PFSK-1 (cell line): ENCODE measurements around the gene BUB1B.

Experiments
- POLR2AphosphoS5 ChIP-seq: IDR thresholded peaks from 2 replicates; pipeline ENCODE4 v1.6.1; 2012; ENCODE audit warnings: low read depth, mild to moderate bottlenecking, control low read depth, low read length, moderate library complexity
- SIN3A ChIP-seq: IDR thresholded peaks from 2 replicates; pipeline ENCODE4 v1.6.1; 2012; ENCODE audit warnings: mild to moderate bottlenecking, low read length, moderate library complexity, borderline replicate concordance; ENCODE audit not compliant: insufficient read depth
- TAF1 ChIP-seq: IDR thresholded peaks from 2 replicates; pipeline ENCODE4 v1.6.1; 2012; ENCODE audit warnings: low read length, control low read depth, borderline replicate concordance; ENCODE audit not compliant: insufficient read depth
- TF ChIP-seq, protein P1 (sequence below), 2 experiments: IDR thresholded peaks; 2 replicates each; pipeline versions ENCODE4 v1.6.1 to v1.8.0; 2011 to 2012; ENCODE audit warnings: low read depth in 2 of 2, low read length in 2 of 2, control low read depth in 1 of 2, inconsistent platforms in 1 of 2, mild to moderate bottlenecking in 1 of 2, moderate library complexity in 1 of 2; ENCODE audit not compliant: insufficient read depth in 1 of 2

DNA sequence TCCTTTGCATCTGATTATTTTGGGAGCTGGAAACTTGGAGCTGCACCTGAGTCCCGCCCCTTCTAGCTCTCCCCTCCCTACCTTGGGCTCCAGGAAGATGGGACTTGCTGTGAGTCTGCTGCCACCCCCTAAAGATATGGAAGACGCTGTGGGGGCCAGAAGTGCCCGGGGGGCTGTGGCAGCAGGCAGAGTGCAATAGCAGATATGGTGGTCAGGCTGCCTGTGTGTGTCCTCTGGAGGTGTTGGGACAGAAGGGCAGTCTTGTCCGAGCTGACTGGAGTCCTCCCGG lies 78.5 kb downstream of the BUB1B start:
- no peak for TF ChIP-seq POLR2AphosphoS5
- TF ChIP-seq, protein P1, sequence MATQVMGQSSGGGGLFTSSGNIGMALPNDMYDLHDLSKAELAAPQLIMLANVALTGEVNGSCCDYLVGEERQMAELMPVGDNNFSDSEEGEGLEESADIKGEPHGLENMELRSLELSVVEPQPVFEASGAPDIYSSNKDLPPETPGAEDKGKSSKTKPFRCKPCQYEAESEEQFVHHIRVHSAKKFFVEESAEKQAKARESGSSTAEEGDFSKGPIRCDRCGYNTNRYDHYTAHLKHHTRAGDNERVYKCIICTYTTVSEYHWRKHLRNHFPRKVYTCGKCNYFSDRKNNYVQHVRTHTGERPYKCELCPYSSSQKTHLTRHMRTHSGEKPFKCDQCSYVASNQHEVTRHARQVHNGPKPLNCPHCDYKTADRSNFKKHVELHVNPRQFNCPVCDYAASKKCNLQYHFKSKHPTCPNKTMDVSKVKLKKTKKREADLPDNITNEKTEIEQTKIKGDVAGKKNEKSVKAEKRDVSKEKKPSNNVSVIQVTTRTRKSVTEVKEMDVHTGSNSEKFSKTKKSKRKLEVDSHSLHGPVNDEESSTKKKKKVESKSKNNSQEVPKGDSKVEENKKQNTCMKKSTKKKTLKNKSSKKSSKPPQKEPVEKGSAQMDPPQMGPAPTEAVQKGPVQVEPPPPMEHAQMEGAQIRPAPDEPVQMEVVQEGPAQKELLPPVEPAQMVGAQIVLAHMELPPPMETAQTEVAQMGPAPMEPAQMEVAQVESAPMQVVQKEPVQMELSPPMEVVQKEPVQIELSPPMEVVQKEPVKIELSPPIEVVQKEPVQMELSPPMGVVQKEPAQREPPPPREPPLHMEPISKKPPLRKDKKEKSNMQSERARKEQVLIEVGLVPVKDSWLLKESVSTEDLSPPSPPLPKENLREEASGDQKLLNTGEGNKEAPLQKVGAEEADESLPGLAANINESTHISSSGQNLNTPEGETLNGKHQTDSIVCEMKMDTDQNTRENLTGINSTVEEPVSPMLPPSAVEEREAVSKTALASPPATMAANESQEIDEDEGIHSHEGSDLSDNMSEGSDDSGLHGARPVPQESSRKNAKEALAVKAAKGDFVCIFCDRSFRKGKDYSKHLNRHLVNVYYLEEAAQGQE (IDR thresholded peaks at IDR 0.05; ENCODE audit: insufficient read depth in 1 of 2, low read depth in 2 of 2, low read length in 2 of 2): no peak
- TF ChIP-seq SIN3A: no peak
- no peak for TF ChIP-seq TAF1
